Endothelial cell of umbilical vein (primary cell): ENCODE measurements around the gene DCAF4. TPM values are rescaled to one million over a fixed set of nuclear protein-coding genes. Genes with fewer than 3 reads are reported as not detected.

Experiments used
- BruUV-seq: library from RNA; stranded (reverse); fragments of 400-500 nt; replicated peaks from 2 replicates; lab custom pipeline; 2021; lab: Mats Ljungman, UMichigan
- CTCF ChIA-PET: fragments of 300-600, 350-600 bp; sonication (Branson Sonifier 250); formaldehyde crosslinking; loops from one replicate; lab custom pipeline; 2021; ENCODE audit warnings: antibody characterized with exemption, inconsistent platforms; lab: Charles Lee
- POLR2A ChIA-PET: fragments of 300-600, 350-600 bp; sonication (Branson Sonifier 250); formaldehyde crosslinking; loops from one replicate; lab custom pipeline; 2021; ENCODE audit warnings: antibody characterized with exemption, inconsistent platforms; lab: Charles Lee
- DNase-seq: peaks from one replicate; pipeline ENCODE4 v3.0.0-alpha.2; 2011; ENCODE audit warnings: low read depth, low spot score
- FAIRE-seq: peaks from 2 replicates; lab custom pipeline; 2011; peaks lifted over from hg19 to GRCh38; lab: Jason Lieb, UNC
- H2AFZ ChIP-seq: 2 replicates; pipeline ENCODE4 v1.6.0; 2012; ENCODE audit warnings: low read depth, low read length, control low read depth, inconsistent platforms
- H3K27ac ChIP-seq: 2 replicates; pipeline ENCODE4 v1.5.1; 2011; ENCODE audit warnings: low read depth, mild to moderate bottlenecking, control low read depth, low read length, moderate library complexity; ENCODE audit not compliant: insufficient read depth
- H3K27me3 ChIP-seq, 2 experiments: 2 replicates each; pipeline versions ENCODE4 v1.6.0 to v1.6.1; 2011; ENCODE audit warnings: low read length in 2 of 2, mixed read lengths in 1 of 2; ENCODE audit not compliant: control insufficient read depth in 2 of 2, insufficient read depth in 2 of 2
- H3K36me3 ChIP-seq, 2 experiments: 2 replicates in 1 of 2; 3 replicates in 1 of 2; pipeline ENCODE4 v1.5.1; 2011; ENCODE audit warnings: low read length in 2 of 2, mild to moderate bottlenecking in 1 of 2, moderate library complexity in 1 of 2; ENCODE audit not compliant: control insufficient read depth in 2 of 2, insufficient read depth in 2 of 2; ENCODE audit errors: extremely low read depth in 1 of 2
- H3K4me1 ChIP-seq: 3 replicates; pipeline ENCODE4 v1.5.1; 2011; ENCODE audit warnings: mild to moderate bottlenecking, low read length; ENCODE audit not compliant: control insufficient read depth, insufficient read depth; ENCODE audit errors: extremely low read depth
- H3K4me2 ChIP-seq: 2 replicates; pipeline ENCODE4 v1.6.1; 2011; ENCODE audit warnings: low read length, control low read depth, mixed read lengths; ENCODE audit not compliant: insufficient read depth
- H3K4me3 ChIP-seq, 3 experiments: fragments of 200-600 bp in 1 of 3; sonication (generic), shearing (Covaris generic) in 1 of 3; replicated peaks in 1 of 3; 2 replicates each; pipeline ENCODE4 v1.5.1; 2011 to 2016; ENCODE audit warnings: control low read depth in 3 of 3, low read length in 3 of 3, mild to moderate bottlenecking in 2 of 3, inconsistent platforms in 1 of 3, low read depth in 1 of 3, moderate library complexity in 1 of 3; ENCODE audit not compliant: insufficient read depth in 1 of 3
- H3K79me2 ChIP-seq: 2 replicates; pipeline ENCODE4 v1.6.0; 2012; ENCODE audit warnings: low read length, inconsistent platforms; ENCODE audit not compliant: control insufficient read depth, insufficient read depth
- H3K9ac ChIP-seq: replicated peaks from 2 replicates; pipeline ENCODE3; 2011; ENCODE audit warnings: low read length, control low read depth; ENCODE audit not compliant: insufficient read depth; ENCODE audit errors: extremely low read depth
- H3K9me1 ChIP-seq: replicated peaks from 3 replicates; pipeline ENCODE4 v1.6.0; 2011; ENCODE audit warnings: mild to moderate bottlenecking, low read length; ENCODE audit not compliant: control insufficient read depth, insufficient read depth; ENCODE audit errors: extremely low read depth
- H3K9me3 ChIP-seq: replicated peaks from 2 replicates; pipeline ENCODE4 v1.5.1; 2012; ENCODE audit warnings: low read length, inconsistent platforms; ENCODE audit not compliant: control insufficient read depth, insufficient read depth
- H4K20me1 ChIP-seq: replicated peaks from 2 replicates; pipeline ENCODE3; 2011; ENCODE audit warnings: mild to moderate bottlenecking, low read length; ENCODE audit not compliant: control insufficient read depth, insufficient read depth; ENCODE audit errors: extremely low read depth
- EZH2 ChIP-seq: IDR thresholded peaks from 2 replicates; pipeline ENCODE4 v1.6.1; 2012; ENCODE audit warnings: borderline replicate concordance, low read depth, mild to moderate bottlenecking, moderate library complexity, low read length, inconsistent platforms; ENCODE audit not compliant: severe bottlenecking
- GATA2 ChIP-seq: IDR thresholded peaks from 2 replicates; pipeline ENCODE4 v1.7.0; 2011; ENCODE audit warnings: low read depth, mild to moderate bottlenecking, moderate library complexity, mixed read lengths, low read length; ENCODE audit not compliant: insufficient read length, insufficient read depth
- MAX ChIP-seq: IDR thresholded peaks from 2 replicates; pipeline ENCODE4 v1.6.1; 2011; ENCODE audit not compliant: insufficient read depth, insufficient read length
- MYC ChIP-seq: IDR thresholded peaks from one replicate; pipeline ENCODE4 v1.6.1; 2011; ENCODE audit warnings: mild to moderate bottlenecking, low read depth, low read length
- POLR2A ChIP-seq: IDR thresholded peaks from 2 replicates; pipeline ENCODE4 v1.6.1; 2012; ENCODE audit warnings: low read depth, mild to moderate bottlenecking, control low read depth, low read length
- POLR2AphosphoS5 ChIP-seq: IDR thresholded peaks from 2 replicates; pipeline ENCODE4 v1.6.1; 2012; ENCODE audit warnings: low read depth, mild to moderate bottlenecking, control low read depth, low read length, moderate library complexity; ENCODE audit not compliant: insufficient read depth
- dilution Hi-C: fragments of 300-500 bp; cut with MboI; formaldehyde crosslinking; loops from one replicate; pipeline ENCODE4 v1.15.0; 2019; ENCODE audit warnings: low sequenced_read_pairs; ENCODE audit not compliant: extremely low pct_ligation_motif_present
- intact Hi-C: fragments of 100-400 bp; cut with micrococcal nuclease; formaldehyde crosslinking; loops from one replicate; pipeline ENCODE4 v1.10.0; 2022
- polyA plus RNA-seq, 4 experiments: library from polyadenylated mRNA; depleted of rRNA in 3 of 4; stranded (reverse) in 3 of 4; unstranded in 1 of 4; fragments of >200 nt; gene quantifications; 2 replicates each; pipeline versions ENCODE4 v1.2.1 to v1.2.3, GENCODE V29; 2011 to 2012; ENCODE audit warnings: missing spikeins in 1 of 4
- total RNA-seq: library from RNA; stranded (reverse); gene quantifications from 2 replicates; pipeline ENCODE4 v1.2.3, GENCODE V29; 2021
- TF ChIP-seq, protein P1 (sequence below), 2 donors: IDR thresholded peaks; 1 replicate in 1 of 2; 2 replicates in 1 of 2; pipeline ENCODE4 v1.5.1; 2011; ENCODE audit warnings: low read length in 2 of 2, mild to moderate bottlenecking in 2 of 2, moderate library complexity in 2 of 2, control low read depth in 1 of 2, inconsistent platforms in 1 of 2, low read depth in 1 of 2; ENCODE audit not compliant: insufficient read depth in 1 of 2; ENCODE audit errors: extremely low read depth in 1 of 2

DCAF4 gene
- total and polyA plus RNA-seq, 2 donors (not counting 3 experiments of a cell fraction or from before 2014, with no cell fraction given), result 8.6 to 15.8 TPM

DNA sequence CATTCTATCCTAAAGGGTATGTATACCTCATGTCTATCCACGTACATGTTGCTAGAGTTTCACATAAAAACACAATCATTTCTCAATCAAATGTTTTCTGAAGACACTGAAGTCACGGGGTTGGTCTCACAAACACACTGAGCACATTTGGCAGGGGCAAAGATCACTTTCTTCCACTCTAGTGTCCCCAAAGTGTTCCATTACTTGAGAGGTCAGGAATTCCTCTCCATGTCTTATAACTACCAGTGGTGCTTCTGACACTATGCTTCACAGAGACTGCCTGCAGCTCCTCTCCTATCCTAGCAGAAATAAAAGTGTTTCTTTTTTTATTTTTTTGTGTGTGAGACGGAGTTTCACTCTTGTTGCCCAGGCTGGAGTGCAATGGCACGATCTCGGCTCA, 81.6 kb downstream of the DCAF4 start:
- intact Hi-C loops (no loop called here), dilution Hi-C loops (no loop called here)
- no peak overlapping the region for H2AFZ ChIP-seq
- H3K36me3 ChIP-seq, result peaks cover 2 to 4% of the 10 kb centered on the region in 2 experiments
- H3K9me1 ChIP-seq, result no peaks in the 10 kb centered on the region
- no peaks in the 10 kb centered on the region for H3K9me3 ChIP-seq
- TF ChIP-seq MYC (no peak), EZH2 (no peak), GATA2 (no peak), POLR2A (no peak), MAX (no peak), POLR2AphosphoS5 (no peak)
- TF ChIP-seq, protein P1, sequence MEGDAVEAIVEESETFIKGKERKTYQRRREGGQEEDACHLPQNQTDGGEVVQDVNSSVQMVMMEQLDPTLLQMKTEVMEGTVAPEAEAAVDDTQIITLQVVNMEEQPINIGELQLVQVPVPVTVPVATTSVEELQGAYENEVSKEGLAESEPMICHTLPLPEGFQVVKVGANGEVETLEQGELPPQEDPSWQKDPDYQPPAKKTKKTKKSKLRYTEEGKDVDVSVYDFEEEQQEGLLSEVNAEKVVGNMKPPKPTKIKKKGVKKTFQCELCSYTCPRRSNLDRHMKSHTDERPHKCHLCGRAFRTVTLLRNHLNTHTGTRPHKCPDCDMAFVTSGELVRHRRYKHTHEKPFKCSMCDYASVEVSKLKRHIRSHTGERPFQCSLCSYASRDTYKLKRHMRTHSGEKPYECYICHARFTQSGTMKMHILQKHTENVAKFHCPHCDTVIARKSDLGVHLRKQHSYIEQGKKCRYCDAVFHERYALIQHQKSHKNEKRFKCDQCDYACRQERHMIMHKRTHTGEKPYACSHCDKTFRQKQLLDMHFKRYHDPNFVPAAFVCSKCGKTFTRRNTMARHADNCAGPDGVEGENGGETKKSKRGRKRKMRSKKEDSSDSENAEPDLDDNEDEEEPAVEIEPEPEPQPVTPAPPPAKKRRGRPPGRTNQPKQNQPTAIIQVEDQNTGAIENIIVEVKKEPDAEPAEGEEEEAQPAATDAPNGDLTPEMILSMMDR (IDR thresholded peaks at IDR 0.05; ENCODE audit: extremely low read depth in 1 of 2, insufficient read depth in 1 of 2, low read depth in 1 of 2, low read length in 2 of 2), result no peak
- no peak overlapping the region for H3K27ac ChIP-seq
- no TSS peak for BruUV-seq
- peaks cover 3% of the 10 kb centered on the region for H3K79me2 ChIP-seq
- CTCF ChIA-PET, result no interaction called here
- FAIRE-seq (no peak), DNase-seq (no peak)
- H3K9ac ChIP-seq, result no peak overlapping the region
- no peaks in the 10 kb centered on the region for H3K4me1 ChIP-seq
- no peaks in the 10 kb centered on the region for H4K20me1 ChIP-seq
- H3K4me2 ChIP-seq, result no peak overlapping the region
- H3K4me3 ChIP-seq, result no peak overlapping the region
- H3K27me3 ChIP-seq, result no peaks in the 10 kb centered on the region
- POLR2A ChIA-PET, result no interaction called here
